Measurements from ENCODE around the gene IFT22. TPM values are rescaled to one million over a fixed set of nuclear protein-coding genes. Genes with fewer than 3 reads are reported as not detected.
"Not testable (repeated sequence)": the region's sequence is repeated elsewhere in the genome, so short reads cannot be mapped to it uniquely, and the experiment has no call there.

Gene IFT22
- total RNA-seq, 1 experiment from 2014 or later, result 13.2 TPM

DNA sequence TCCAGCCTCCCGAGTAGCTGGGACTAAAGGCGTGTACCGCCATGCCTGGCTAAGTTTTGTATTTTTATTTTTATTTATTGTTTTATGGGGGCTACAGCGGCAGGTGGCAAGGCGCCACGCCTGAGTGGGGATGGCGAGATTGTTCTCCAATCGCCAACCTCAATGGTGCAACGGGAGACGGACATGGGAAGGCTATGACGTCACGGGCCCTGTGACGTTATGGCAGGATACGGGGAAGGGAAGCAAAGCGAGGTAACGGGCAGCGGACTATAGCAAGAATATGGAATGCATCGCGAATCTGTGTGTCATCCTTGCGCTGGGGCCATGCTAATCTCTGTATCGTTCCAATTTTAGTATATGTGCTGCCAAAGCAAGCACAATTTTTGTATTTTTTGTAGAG lies 51.9 kb downstream of the IFT22 start:
- Mint-ChIP-seq H3K4me3 (ENCODE audit: low read depth, unreplicated experiment) (no peak overlapping the region), H3K36me3 (ENCODE audit: insufficient read depth, unreplicated experiment) (no peaks in the 10 kb centered on the region), H3K27ac (ENCODE audit: unreplicated experiment) (no peak overlapping the region), H3K4me1 (ENCODE audit: low read depth, unreplicated experiment) (no peaks in the 10 kb centered on the region), H3K9me3 (ENCODE audit: low read depth, unreplicated experiment) (no peaks in the 10 kb centered on the region), H3K27me3 (ENCODE audit: unreplicated experiment) (peaks cover 13% of the 10 kb centered on the region)
- intact Hi-C loops (cut with micrococcal nuclease; ENCODE audit: unreplicated experiment), result no loop called here
- no TSS peak for BruUV-seq (replicated peaks)
- CTCF ChIA-PET, result no interaction called here
- TF ChIP-seq, protein P1, sequence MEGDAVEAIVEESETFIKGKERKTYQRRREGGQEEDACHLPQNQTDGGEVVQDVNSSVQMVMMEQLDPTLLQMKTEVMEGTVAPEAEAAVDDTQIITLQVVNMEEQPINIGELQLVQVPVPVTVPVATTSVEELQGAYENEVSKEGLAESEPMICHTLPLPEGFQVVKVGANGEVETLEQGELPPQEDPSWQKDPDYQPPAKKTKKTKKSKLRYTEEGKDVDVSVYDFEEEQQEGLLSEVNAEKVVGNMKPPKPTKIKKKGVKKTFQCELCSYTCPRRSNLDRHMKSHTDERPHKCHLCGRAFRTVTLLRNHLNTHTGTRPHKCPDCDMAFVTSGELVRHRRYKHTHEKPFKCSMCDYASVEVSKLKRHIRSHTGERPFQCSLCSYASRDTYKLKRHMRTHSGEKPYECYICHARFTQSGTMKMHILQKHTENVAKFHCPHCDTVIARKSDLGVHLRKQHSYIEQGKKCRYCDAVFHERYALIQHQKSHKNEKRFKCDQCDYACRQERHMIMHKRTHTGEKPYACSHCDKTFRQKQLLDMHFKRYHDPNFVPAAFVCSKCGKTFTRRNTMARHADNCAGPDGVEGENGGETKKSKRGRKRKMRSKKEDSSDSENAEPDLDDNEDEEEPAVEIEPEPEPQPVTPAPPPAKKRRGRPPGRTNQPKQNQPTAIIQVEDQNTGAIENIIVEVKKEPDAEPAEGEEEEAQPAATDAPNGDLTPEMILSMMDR (IDR thresholded peaks at IDR 0.05; ENCODE audit: unreplicated experiment), result no peak
- no peak for DNase-seq

DNA sequence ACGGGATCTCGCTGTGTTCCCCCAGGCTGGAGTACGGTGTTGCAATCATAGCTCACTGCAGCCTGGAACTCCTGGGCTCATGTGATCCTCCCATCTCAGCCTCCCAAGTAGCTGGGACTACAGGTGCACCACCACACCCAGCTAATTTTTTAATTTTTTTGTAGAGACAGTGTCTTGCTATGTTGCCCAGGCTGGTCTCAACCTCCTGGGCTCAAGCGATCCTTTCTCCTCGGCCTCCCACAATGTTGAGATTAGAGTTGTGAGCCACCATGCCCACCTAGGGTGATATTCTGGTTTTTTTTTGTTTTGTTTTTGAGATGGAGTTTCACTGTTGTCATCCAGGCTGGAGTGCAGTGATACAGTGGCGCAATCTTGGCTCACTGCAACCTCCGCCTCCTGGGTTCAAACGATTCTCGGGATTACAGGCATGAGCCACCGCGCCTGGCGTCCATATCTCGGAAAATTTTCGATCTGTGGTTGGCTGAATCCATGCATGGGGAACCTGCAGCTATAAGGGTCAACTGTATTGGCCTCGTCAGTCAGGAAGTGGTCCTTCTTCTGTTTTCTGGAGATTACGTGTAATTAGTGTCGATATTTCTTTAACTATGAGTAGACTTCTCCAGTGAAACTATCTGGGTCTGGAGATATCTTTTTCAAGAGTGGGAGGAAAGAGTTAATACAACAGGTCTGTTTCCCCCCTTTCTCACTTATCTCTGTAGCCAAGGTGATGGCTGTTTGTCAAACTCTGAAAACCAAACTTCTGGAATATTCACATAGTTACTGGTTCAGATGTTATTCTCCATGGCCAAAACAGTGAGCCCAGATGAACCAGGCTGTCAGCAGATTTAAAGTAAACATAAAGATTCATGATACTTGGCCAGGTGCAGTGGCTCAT lies 55.7 kb downstream of the IFT22 start:
- intact Hi-C loops (cut with micrococcal nuclease; ENCODE audit: unreplicated experiment), result no loop called here
- Mint-ChIP-seq H3K9me3 (ENCODE audit: low read depth, unreplicated experiment) (no peaks in the 10 kb centered on the region), H3K4me1 (ENCODE audit: low read depth, unreplicated experiment) (no peaks in the 10 kb centered on the region), H3K4me3 (ENCODE audit: low read depth, unreplicated experiment) (no peak overlapping the region), H3K27me3 (ENCODE audit: unreplicated experiment) (no peaks in the 10 kb centered on the region), H3K27ac (ENCODE audit: unreplicated experiment) (no peak overlapping the region), H3K36me3 (ENCODE audit: insufficient read depth, unreplicated experiment) (no peaks in the 10 kb centered on the region)
- no TSS peak for BruUV-seq (replicated peaks)
- DNase-seq, result no peak
- TF ChIP-seq, protein P1 (IDR thresholded peaks at IDR 0.05; ENCODE audit: unreplicated experiment), result no peak
- CTCF ChIA-PET, result no interaction called here

DNA sequence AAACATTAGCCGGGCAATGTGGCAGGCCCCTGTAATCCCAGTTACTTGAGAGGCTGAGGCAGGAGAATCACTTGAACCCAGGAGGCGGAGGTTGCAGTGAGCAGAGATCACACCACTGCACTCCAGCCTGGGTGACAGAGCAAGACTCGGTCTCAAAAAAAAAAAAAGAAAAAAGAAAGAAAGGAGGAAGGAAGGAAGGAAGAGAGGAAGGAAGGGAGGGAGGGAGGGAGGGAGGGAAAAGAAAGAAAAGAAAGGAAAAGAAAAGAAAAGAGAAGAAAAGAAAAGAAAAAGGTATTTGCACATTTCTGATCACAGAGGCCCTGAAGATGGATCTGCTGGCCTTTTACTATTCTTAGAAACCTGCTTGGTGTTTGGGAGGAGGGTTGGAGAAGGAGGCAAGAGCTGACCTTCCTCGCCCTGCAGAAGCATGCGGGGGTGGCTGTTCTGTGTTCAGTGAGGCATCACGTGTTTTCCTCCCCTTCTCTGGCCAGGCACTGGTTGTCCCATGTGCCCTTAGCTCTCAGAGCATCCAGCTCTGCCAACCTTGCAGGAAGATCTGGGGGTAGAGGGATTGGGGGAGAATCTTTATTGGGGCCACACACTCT lies 57.4 kb downstream of the IFT22 start:
- BruUV-seq (replicated peaks); H3K27me3 Mint-ChIP-seq (ENCODE audit: unreplicated experiment); intact Hi-C loops (cut with micrococcal nuclease; ENCODE audit: unreplicated experiment); DNase-seq; H3K4me1 Mint-ChIP-seq (ENCODE audit: low read depth, unreplicated experiment); H3K9me3 Mint-ChIP-seq (ENCODE audit: low read depth, unreplicated experiment); H3K36me3 Mint-ChIP-seq (ENCODE audit: insufficient read depth, unreplicated experiment); H3K4me3 Mint-ChIP-seq (ENCODE audit: low read depth, unreplicated experiment); H3K27ac Mint-ChIP-seq (ENCODE audit: unreplicated experiment): not testable (repeated sequence)
- CTCF ChIA-PET, result interaction anchor here (0.6 kb wide), 1 partner anchor 21 kb away, joined by 3 read pairs; no protein-coding TSS in a partner anchor

Other genes starting within 250 kb of the IFT22 start
- gene TRIM56, start 236.3 kb downstream of the IFT22 start, total RNA-seq (2022), result 44.5 and 62.6 TPM in 2 replicates
- gene SERPINE1, start 194.7 kb downstream of the IFT22 start, total RNA-seq (2022), result 1.1 and 1.8 TPM in 2 replicates
- gene AP1S1, start 167.3 kb downstream of the IFT22 start, total RNA-seq (2022), result 45.6 and 61.6 TPM in 2 replicates
- gene VGF, start 156.2 kb downstream of the IFT22 start, total RNA-seq (2022), result 0.14 and 0.81 TPM in 2 replicates
- gene NAT16, start 141.5 kb downstream of the IFT22 start, total RNA-seq (2022), result not detected in 2 replicates
- not detected in 2 replicates for gene MOGAT3, start 120.8 kb downstream of the IFT22 start, total RNA-seq (2022)
- gene PLOD3, start 104.2 kb downstream of the IFT22 start, total RNA-seq (2022), result 103 and 108 TPM in 2 replicates
- gene ZNHIT1, start 103.6 kb downstream of the IFT22 start, total RNA-seq (2022), result 57.2 and 57.5 TPM in 2 replicates
- gene CLDN15, start 84.0 kb downstream of the IFT22 start, total RNA-seq (2022), result 6.4 and 8.5 TPM in 2 replicates
- gene FIS1, start 76.7 kb downstream of the IFT22 start, total RNA-seq (2022), result 83.8 and 90.0 TPM in 2 replicates
- not detected in 2 replicates for gene COL26A1, start 41.1 kb upstream of the IFT22 start, total RNA-seq (2022)

Data from Calu3 (cell line).